ENCODE results near the gene TUBA4B. TPM values are rescaled to one million over a fixed set of nuclear protein-coding genes. Genes with fewer than 3 reads are reported as not detected.
"Not testable (repeated sequence)": the region's sequence is repeated elsewhere in the genome, so short reads cannot be mapped to it uniquely, and the experiment has no call there.

TUBA4B gene
- total RNA-seq, 1 experiment from 2014 or later, result not detected

DNA sequence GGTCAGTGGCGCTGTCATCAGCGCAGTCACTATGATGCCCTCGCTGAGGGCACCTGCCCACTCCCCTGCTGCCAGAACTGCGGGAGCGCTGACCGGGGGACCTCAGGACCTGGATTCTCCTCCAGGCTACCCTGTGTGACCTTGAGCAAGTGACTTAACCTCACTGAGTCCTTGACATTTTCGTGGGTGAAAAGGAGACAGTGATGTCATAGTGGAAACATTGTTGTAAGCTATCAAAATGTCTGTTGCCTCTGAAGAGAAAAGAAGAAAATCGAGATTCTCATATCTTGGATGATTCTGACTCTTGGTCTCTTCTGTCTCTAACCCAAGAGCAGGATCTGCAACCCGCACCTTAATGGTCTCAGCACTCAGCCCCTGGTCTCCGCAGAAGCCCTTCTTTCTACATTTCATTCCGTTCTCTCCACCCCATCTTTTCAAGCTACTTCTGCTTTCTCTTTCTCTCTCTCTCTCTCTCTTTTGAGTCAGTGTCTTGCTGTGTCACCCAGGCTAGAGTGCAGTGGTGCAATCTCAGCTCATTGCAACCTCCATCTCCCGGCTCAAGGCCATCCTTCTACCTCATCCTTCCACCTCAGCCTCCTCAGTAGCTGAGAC lies 1.7 kb downstream of the TUBA4B start:
- H3K4me3 ChIP-seq (ENCODE audit: low read depth, low read length), result peak overlapping the region; percentile 48
- TF ChIP-seq, protein P1, sequence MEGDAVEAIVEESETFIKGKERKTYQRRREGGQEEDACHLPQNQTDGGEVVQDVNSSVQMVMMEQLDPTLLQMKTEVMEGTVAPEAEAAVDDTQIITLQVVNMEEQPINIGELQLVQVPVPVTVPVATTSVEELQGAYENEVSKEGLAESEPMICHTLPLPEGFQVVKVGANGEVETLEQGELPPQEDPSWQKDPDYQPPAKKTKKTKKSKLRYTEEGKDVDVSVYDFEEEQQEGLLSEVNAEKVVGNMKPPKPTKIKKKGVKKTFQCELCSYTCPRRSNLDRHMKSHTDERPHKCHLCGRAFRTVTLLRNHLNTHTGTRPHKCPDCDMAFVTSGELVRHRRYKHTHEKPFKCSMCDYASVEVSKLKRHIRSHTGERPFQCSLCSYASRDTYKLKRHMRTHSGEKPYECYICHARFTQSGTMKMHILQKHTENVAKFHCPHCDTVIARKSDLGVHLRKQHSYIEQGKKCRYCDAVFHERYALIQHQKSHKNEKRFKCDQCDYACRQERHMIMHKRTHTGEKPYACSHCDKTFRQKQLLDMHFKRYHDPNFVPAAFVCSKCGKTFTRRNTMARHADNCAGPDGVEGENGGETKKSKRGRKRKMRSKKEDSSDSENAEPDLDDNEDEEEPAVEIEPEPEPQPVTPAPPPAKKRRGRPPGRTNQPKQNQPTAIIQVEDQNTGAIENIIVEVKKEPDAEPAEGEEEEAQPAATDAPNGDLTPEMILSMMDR (IDR thresholded peaks at IDR 0.05; ENCODE audit: insufficient read depth in 1 of 2, low read depth in 1 of 2, low read length in 1 of 2, severe bottlenecking in 1 of 2, unreplicated experiment in 1 of 2), result no peak
- intact Hi-C loops (cut with micrococcal nuclease; ENCODE audit: unreplicated experiment), result loop anchor here (1.0 kb wide), 1 partner anchor 25 kb away; the partner anchor contains the start of gene DNAJB2
- no peak for DNase-seq
- H3K4me1 Mint-ChIP-seq (ENCODE audit: low read depth, unreplicated experiment), result peaks cover 20% of the 10 kb centered on the region
- no peak overlapping the region for H3K27ac Mint-ChIP-seq (ENCODE audit: unreplicated experiment)
- H3K36me3 ChIP-seq (ENCODE audit: control insufficient read depth, insufficient read depth, low read length), result no peaks in the 10 kb centered on the region; the same call in 1 of the 2 replicates
- H3K9me3 ChIP-seq, result no peaks in the 10 kb centered on the region
- BruUV-seq (replicated peaks), result no TSS peak
- H3K9me3 Mint-ChIP-seq (ENCODE audit: unreplicated experiment), result no peaks in the 10 kb centered on the region
- CTCF ChIA-PET, result interaction anchor here (1.0 to 3.3 kb wide), 4 partner anchors 10 to 40 kb away, joined by 3 to 22 read pairs (median 4); partner anchors contain the start of genes DNAJB2, GLB1L and STK16
- peaks cover 7% of the 10 kb centered on the region for H3K27me3 Mint-ChIP-seq (ENCODE audit: insufficient read depth, unreplicated experiment)
- H3K27me3 ChIP-seq (replicated peaks; ENCODE audit: control insufficient read depth, insufficient read depth, low read length), result no peaks in the 10 kb centered on the region
- H3K4me1 ChIP-seq, result peaks cover 13% of the 10 kb centered on the region
- H3K4me3 Mint-ChIP-seq (ENCODE audit: unreplicated experiment), result peak overlapping the region; percentile 62
- H3K36me3 Mint-ChIP-seq (ENCODE audit: insufficient read depth, unreplicated experiment), result peaks cover under 1% of the 10 kb centered on the region
- POLR2A ChIA-PET, result interaction anchor here (1.1 to 1.7 kb wide), 4 partner anchors 10 to 78 kb away, joined by 3 to 4 read pairs (median 4); partner anchors contain the start of genes CNPPD1, DNAJB2, GLB1L and STK16

- H3K27ac Mint-ChIP-seq (ENCODE audit: unreplicated experiment); H3K36me3 ChIP-seq (ENCODE audit: control insufficient read depth, insufficient read depth, low read length); H3K27me3 ChIP-seq (replicated peaks; ENCODE audit: control insufficient read depth, insufficient read depth, low read length); BruUV-seq (replicated peaks); intact Hi-C loops (cut with micrococcal nuclease; ENCODE audit: unreplicated experiment); H3K4me1 Mint-ChIP-seq (ENCODE audit: low read depth, unreplicated experiment); H3K9me3 Mint-ChIP-seq (ENCODE audit: unreplicated experiment); H3K4me3 Mint-ChIP-seq (ENCODE audit: unreplicated experiment); DNase-seq; H3K4me1 ChIP-seq; H3K4me3 ChIP-seq (ENCODE audit: low read depth, low read length); H3K36me3 Mint-ChIP-seq (ENCODE audit: insufficient read depth, unreplicated experiment); CTCF ChIA-PET; H3K9me3 ChIP-seq: not testable (repeated sequence)
- POLR2A ChIA-PET, result interaction anchor here (0.6 kb wide), 1 partner anchor 52 kb away, joined by 4 read pairs; no protein-coding TSS in a partner anchor
- peaks cover 16% of the 10 kb centered on the region for H3K27me3 Mint-ChIP-seq (ENCODE audit: insufficient read depth, unreplicated experiment)
Observed at GRCh38 chr2:219258942-219259341, 5.9 kb downstream of the TUBA4B start.

DNA sequence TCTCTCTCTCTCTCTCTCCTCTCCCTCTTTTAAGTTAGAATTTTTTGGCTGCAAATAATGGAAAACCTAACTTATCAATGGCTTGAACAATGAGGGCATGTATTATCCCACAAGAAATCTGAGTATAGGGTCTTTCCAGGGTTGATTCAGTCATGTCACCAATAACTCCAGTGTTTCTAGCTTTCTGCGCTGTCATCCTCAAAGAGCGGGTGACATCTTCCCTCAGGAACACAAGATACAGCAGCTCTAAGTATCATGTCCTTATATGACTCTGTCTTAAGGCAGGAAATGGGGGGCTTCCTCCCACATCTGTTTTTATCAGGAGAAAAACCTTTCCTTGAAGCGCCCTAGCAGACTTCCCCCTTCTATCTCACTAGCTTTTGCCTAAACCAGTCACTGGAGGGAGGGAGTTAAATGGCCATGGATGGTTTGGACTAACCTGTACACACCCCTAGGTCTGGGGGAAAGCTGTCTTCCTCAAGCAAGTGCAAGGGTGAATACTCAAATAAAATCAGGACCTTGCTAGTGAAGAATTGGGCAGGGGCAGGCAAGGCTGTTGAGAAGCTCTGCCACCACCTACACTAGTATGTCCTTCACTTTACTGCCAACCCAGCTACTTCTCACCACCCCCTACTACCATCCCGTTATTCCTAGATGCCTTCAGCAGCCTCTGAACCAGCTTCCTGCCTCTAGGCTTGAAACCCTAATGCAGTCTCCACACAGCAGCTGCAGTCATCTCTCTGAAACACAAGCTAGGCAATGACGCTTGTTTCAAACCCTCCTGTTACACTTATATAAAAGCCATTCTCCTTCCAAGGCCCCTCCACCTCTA lies 8.2 kb downstream of the TUBA4B start:
- Histone ChIP-seq H3K4me3 (ENCODE audit: low read depth, low read length) (no peak overlapping the region), H3K9me3 (no peaks in the 10 kb centered on the region), H3K36me3 (ENCODE audit: control insufficient read depth, insufficient read depth, low read length) (no peaks in the 10 kb centered on the region), H3K27me3 (replicated peaks; ENCODE audit: control insufficient read depth, insufficient read depth, low read length) (no peaks in the 10 kb centered on the region), H3K4me1 (no peaks in the 10 kb centered on the region)
- Mint-ChIP-seq H3K4me3 (ENCODE audit: unreplicated experiment) (no peak overlapping the region), H3K9me3 (ENCODE audit: unreplicated experiment) (no peaks in the 10 kb centered on the region), H3K36me3 (ENCODE audit: insufficient read depth, unreplicated experiment) (no peaks in the 10 kb centered on the region), H3K27me3 (ENCODE audit: insufficient read depth, unreplicated experiment) (peaks cover 13% of the 10 kb centered on the region), H3K27ac (ENCODE audit: unreplicated experiment) (no peak overlapping the region), H3K4me1 (ENCODE audit: low read depth, unreplicated experiment) (no peaks in the 10 kb centered on the region)
- BruUV-seq (replicated peaks), result no TSS peak
- TF ChIP-seq, protein P1 (IDR thresholded peaks at IDR 0.05; ENCODE audit: insufficient read depth in 1 of 2, low read depth in 1 of 2, low read length in 1 of 2, severe bottlenecking in 1 of 2, unreplicated experiment in 1 of 2), result no peak
- CTCF ChIA-PET, result interaction anchor here (0.5 to 2.0 kb wide), 2 partner anchors 34 to 66 kb away, joined by 3 to 8 read pairs; no protein-coding TSS in a partner anchor
- intact Hi-C loops (cut with micrococcal nuclease; ENCODE audit: unreplicated experiment), result no loop called here
- DNase-seq, result no peak
- POLR2A ChIA-PET, result interaction anchor here (0.8 kb wide), 1 partner anchor 13 kb away, joined by 3 read pairs; no protein-coding TSS in a partner anchor

All from Caco-2 (cell line).